Measurements from ENCODE around the gene ADCY10. TPM values are rescaled to one million over a fixed set of nuclear protein-coding genes. Genes with fewer than 3 reads are reported as not detected.

ADCY10 gene
- polyA plus RNA-seq, 3 donors: 0.09 TPM; not detected in 2

- Histone ChIP-seq H2AFZ (ENCODE audit: insufficient read depth, low read depth, low read length, poor library complexity, severe bottlenecking) (no peak overlapping the region), H3K27me3 (ENCODE audit: control insufficient read depth in 2 of 2, insufficient read depth in 2 of 2, low read length in 2 of 2) (no peaks in the 10 kb centered on the region), H3K4me1 (ENCODE audit: control insufficient read depth in 1 of 2, insufficient read depth in 2 of 2, low read length in 2 of 2) (peaks cover 26 to 55% of the 10 kb centered on the region in 2 donors), H3K36me3 (replicated peaks in 1 of 2; ENCODE audit: control insufficient read depth in 1 of 2, insufficient read depth in 2 of 2, low read length in 2 of 2) (peaks cover 12 to 32% of the 10 kb centered on the region in 2 donors), H3K9me3 (replicated peaks in 1 of 2; ENCODE audit: control insufficient read depth in 1 of 2, insufficient read depth in 1 of 2, low read length in 2 of 2) (no peaks in the 10 kb centered on the region), H3K79me2 (ENCODE audit: insufficient read depth, low read length) (peaks cover 17% of the 10 kb centered on the region), H3K9ac (ENCODE audit: insufficient read depth, low read length, poor library complexity, severe bottlenecking) (no peak overlapping the region), H3K4me3 (replicated peaks in 1 of 3; ENCODE audit: low read depth in 2 of 3, low read length in 3 of 3) (no peak overlapping the region), H3K4me2 (replicated peaks; ENCODE audit: extremely low read depth, low read length, poor library complexity, severe bottlenecking) (no peak overlapping the region), H3K27ac (ENCODE audit: low read depth in 1 of 2, low read length in 2 of 2) (no peak overlapping the region), H4K20me1 (ENCODE audit: insufficient read depth, low read length) (peaks cover 30% of the 10 kb centered on the region)
- WGBS (ENCODE audit: insufficient coverage): 94% methylated on average over 5 of the region's 6 CpGs
- no peaks in the 10 kb centered on the region for H3K9me3 Mint-ChIP-seq
- H3K36me3 Mint-ChIP-seq: peaks cover 20 to 31% of the 10 kb centered on the region in 2 donors
- no peak for TF ChIP-seq CTCF (IDR thresholded peaks at IDR 0.05)
- intact Hi-C loops (cut with micrococcal nuclease): no loop called here
- H3K27ac Mint-ChIP-seq: no peak overlapping the region
- H3K4me1 Mint-ChIP-seq: peaks cover 50% of the 10 kb centered on the region
- no peak for DNase-seq
- H3K4me3 Mint-ChIP-seq: no peak overlapping the region
- H3K27me3 Mint-ChIP-seq (ENCODE audit: low read depth in 3 of 3): no peaks in the 10 kb centered on the region
Measured at GRCh38 chr1:167765496-167765895, 148.4 kb downstream of the ADCY10 start.

- peaks cover 26 to 55% of the 10 kb centered on the region in 2 donors for H3K4me1 ChIP-seq (ENCODE audit: control insufficient read depth in 1 of 2, insufficient read depth in 2 of 2, low read length in 2 of 2)
- intact Hi-C loops (cut with micrococcal nuclease): no loop called here
- no CpG with 5 or more reads among the region's 5 CpGs for WGBS (ENCODE audit: insufficient coverage)
- H3K9ac ChIP-seq (ENCODE audit: insufficient read depth, low read length, poor library complexity, severe bottlenecking): no peak overlapping the region
- H3K27ac ChIP-seq (ENCODE audit: low read depth in 1 of 2, low read length in 2 of 2): no peak overlapping the region
- H3K27ac Mint-ChIP-seq: no peak overlapping the region
- no peaks in the 10 kb centered on the region for H3K27me3 ChIP-seq (ENCODE audit: control insufficient read depth in 2 of 2, insufficient read depth in 2 of 2, low read length in 2 of 2)
- peaks cover 20% of the 10 kb centered on the region for H3K79me2 ChIP-seq (ENCODE audit: insufficient read depth, low read length)
- no peak overlapping the region for H3K4me2 ChIP-seq (replicated peaks; ENCODE audit: extremely low read depth, low read length, poor library complexity, severe bottlenecking)
- no peaks in the 10 kb centered on the region for H3K9me3 Mint-ChIP-seq
- H3K4me3 Mint-ChIP-seq: no peak overlapping the region
- no peak overlapping the region for H2AFZ ChIP-seq (ENCODE audit: insufficient read depth, low read depth, low read length, poor library complexity, severe bottlenecking)
- H3K36me3 Mint-ChIP-seq: peaks cover 16 to 26% of the 10 kb centered on the region in 2 donors
- peaks cover 52% of the 10 kb centered on the region for H3K4me1 Mint-ChIP-seq
- H3K27me3 Mint-ChIP-seq (ENCODE audit: low read depth in 3 of 3): no peaks in the 10 kb centered on the region
- H3K4me3 ChIP-seq (replicated peaks in 1 of 3; ENCODE audit: low read depth in 2 of 3, low read length in 3 of 3): no peak overlapping the region
- H4K20me1 ChIP-seq (ENCODE audit: insufficient read depth, low read length): peaks cover 31% of the 10 kb centered on the region
- TF ChIP-seq CTCF (IDR thresholded peaks at IDR 0.05): no peak
- peaks cover 9 to 24% of the 10 kb centered on the region in 2 donors for H3K36me3 ChIP-seq (replicated peaks in 1 of 2; ENCODE audit: control insufficient read depth in 1 of 2, insufficient read depth in 2 of 2, low read length in 2 of 2)
- no peak for DNase-seq
- no peaks in the 10 kb centered on the region for H3K9me3 ChIP-seq (replicated peaks in 1 of 2; ENCODE audit: control insufficient read depth in 1 of 2, insufficient read depth in 1 of 2, low read length in 2 of 2)
Measured at GRCh38 chr1:167764458-167765330, 149.2 kb downstream of the ADCY10 start.

All from CD14-positive monocyte (primary cell).